CD4-positive, CD25-positive, alpha-beta regulatory T cell (primary cell): ENCODE measurements around the gene SVIL. TPM values are rescaled to one million over a fixed set of nuclear protein-coding genes. Genes with fewer than 3 reads are reported as not detected.
"Not testable (repeated sequence)": the region's sequence is repeated elsewhere in the genome, so short reads cannot be mapped to it uniquely, and the experiment has no call there.

Experiments
- ATAC-seq, 2 donors: fragments of 150-1000 bp; cut with Tn5 transposase; one replicate each; pipeline ENCODE4 v1.10.0; 2021; ENCODE audit warnings: low read depth in 2 of 2, moderate number of reproducible peaks in 2 of 2, moderate library complexity in 1 of 2
- DNase-seq, 3 donors: peaks; one replicate each; pipeline versions ENCODE4 v3.0.0 to v3.0.0-alpha.2; 2012 to 2022; ENCODE audit warnings: mixed read lengths in 1 of 3
- H3K27ac ChIP-seq: one replicate; pipeline ENCODE4 v1.7.0; 2013; ENCODE audit warnings: mild to moderate bottlenecking, low read length; ENCODE audit not compliant: insufficient read depth, poor library complexity, severe bottlenecking
- H3K27me3 ChIP-seq: one replicate; pipeline ENCODE4 v1.7.0; 2013; ENCODE audit warnings: low read length; ENCODE audit not compliant: control insufficient read depth, insufficient read depth
- H3K36me3 ChIP-seq: one replicate; pipeline ENCODE4 v1.7.0; 2013; ENCODE audit warnings: mild to moderate bottlenecking, low read length, moderate library complexity; ENCODE audit not compliant: control insufficient read depth, insufficient read depth
- H3K4me1 ChIP-seq: 2 replicates; pipeline ENCODE4 v1.7.0; 2013; ENCODE audit warnings: mild to moderate bottlenecking, low read length; ENCODE audit not compliant: insufficient read depth, control insufficient read depth, poor library complexity, severe bottlenecking
- H3K4me3 ChIP-seq: one replicate; pipeline ENCODE4 v1.7.0; 2013; ENCODE audit warnings: low read depth, mild to moderate bottlenecking, low read length, moderate library complexity
- H3K9me3 ChIP-seq, 2 experiments: 1 replicate in 1 of 2; 2 replicates in 1 of 2; pipeline ENCODE4 v1.7.0; 2013; ENCODE audit warnings: low read length in 2 of 2, mild to moderate bottlenecking in 1 of 2, moderate library complexity in 1 of 2; ENCODE audit not compliant: control insufficient read depth in 2 of 2
- H3K27ac Mint-ChIP-seq, 3 donors: one replicate each; pipeline ENCODE4 v1.8.0; 2020 to 2022; ENCODE audit warnings: mild to moderate bottlenecking in 3 of 3, mixed read lengths in 3 of 3, moderate library complexity in 2 of 3
- H3K27me3 Mint-ChIP-seq: one replicate; pipeline ENCODE4 v1.8.0; 2022; ENCODE audit warnings: mild to moderate bottlenecking, mixed read lengths
- H3K36me3 Mint-ChIP-seq: one replicate; pipeline ENCODE4 v1.8.0; 2020; ENCODE audit warnings: mixed read lengths
- H3K4me1 Mint-ChIP-seq, 4 donors: one replicate each; pipeline ENCODE4 v1.8.0; 2020 to 2022; ENCODE audit warnings: mixed read lengths in 4 of 4, mild to moderate bottlenecking in 1 of 4
- H3K4me3 Mint-ChIP-seq, 4 donors: one replicate each; pipeline ENCODE4 v1.8.0; 2020 to 2022; ENCODE audit warnings: mild to moderate bottlenecking in 4 of 4, mixed read lengths in 4 of 4, moderate library complexity in 3 of 4
- H3K9me3 Mint-ChIP-seq, 7 donors: one replicate each; pipeline ENCODE4 v1.8.0; 2020 to 2022; ENCODE audit warnings: mixed read lengths in 7 of 7, mild to moderate bottlenecking in 3 of 7, moderate library complexity in 2 of 7
- polyA plus RNA-seq, 4 donors: library from polyadenylated mRNA; unstranded; fragments of 300-500 nt; fragmentation: Illumina TruSeq; gene quantifications; one replicate each; pipeline ENCODE4 v1.2.3, GENCODE V29; 2021
- total RNA-seq: library from RNA; stranded (reverse); gene quantifications from one replicate; pipeline ENCODE4 v1.2.3, GENCODE V29; 2022

Gene SVIL
- total and polyA plus RNA-seq, 5 donors from 2014 or later, result 0.49 to 12.3 (median 3.8) TPM

GRCh38 chr10:29508554-29509244, 126.1 kb downstream of the SVIL start:
- Histone ChIP-seq H3K27ac (no peak overlapping the region), H3K36me3 (no peaks in the 10 kb centered on the region), H3K27me3 (no peaks in the 10 kb centered on the region), H3K4me1 (no peaks in the 10 kb centered on the region), H3K4me3 (no peak overlapping the region), H3K9me3 (no peaks in the 10 kb centered on the region)
- no peaks in the 10 kb centered on the region for H3K9me3 Mint-ChIP-seq
- ATAC-seq (no peak), DNase-seq (no peak)
- H3K27me3 Mint-ChIP-seq, result no peaks in the 10 kb centered on the region
- peaks cover 24% of the 10 kb centered on the region for H3K36me3 Mint-ChIP-seq
- no peak overlapping the region for H3K4me3 Mint-ChIP-seq
- H3K4me1 Mint-ChIP-seq, result peaks cover 0 to 2% (median 0%) of the 10 kb centered on the region in 4 donors
- no peak overlapping the region for H3K27ac Mint-ChIP-seq

GRCh38 chr10:29507750-29508149, 127.0 kb downstream of the SVIL start:
- H3K27me3 Mint-ChIP-seq, H3K9me3 ChIP-seq, DNase-seq, H3K4me3 ChIP-seq, H3K9me3 Mint-ChIP-seq, H3K4me3 Mint-ChIP-seq, ATAC-seq, H3K4me1 ChIP-seq, H3K27me3 ChIP-seq, H3K4me1 Mint-ChIP-seq, H3K36me3 ChIP-seq, H3K27ac ChIP-seq: not testable (repeated sequence)
- H3K27ac Mint-ChIP-seq, result peak overlapping the region in 2 of 3 donors; percentile 1 to 80
- peaks cover 22% of the 10 kb centered on the region for H3K36me3 Mint-ChIP-seq

GRCh38 chr10:29506324-29506921, 128.3 kb downstream of the SVIL start:
- not testable (repeated sequence) for H3K36me3 ChIP-seq, H3K4me3 ChIP-seq, H3K27ac Mint-ChIP-seq, H3K27me3 Mint-ChIP-seq, DNase-seq, H3K4me1 ChIP-seq, H3K27ac ChIP-seq, H3K27me3 ChIP-seq, H3K4me3 Mint-ChIP-seq, H3K9me3 ChIP-seq, H3K9me3 Mint-ChIP-seq, H3K4me1 Mint-ChIP-seq, ATAC-seq
- peaks cover 26% of the 10 kb centered on the region for H3K36me3 Mint-ChIP-seq

- Histone ChIP-seq H3K4me3 (no peak overlapping the region), H3K36me3 (no peaks in the 10 kb centered on the region), H3K9me3 (no peaks in the 10 kb centered on the region), H3K27me3 (no peaks in the 10 kb centered on the region), H3K27ac (no peak overlapping the region), H3K4me1 (no peaks in the 10 kb centered on the region)
- DNase-seq, result no peak
- H3K27me3 Mint-ChIP-seq, result no peaks in the 10 kb centered on the region
- H3K4me3 Mint-ChIP-seq, result no peak overlapping the region
- H3K36me3 Mint-ChIP-seq, result peaks cover 29% of the 10 kb centered on the region
- H3K27ac Mint-ChIP-seq, result peak overlapping the region in 1 of 3 donors; percentile 13
- H3K4me1 Mint-ChIP-seq, result no peaks in the 10 kb centered on the region
- peaks cover 0 to 5% (median 0%) of the 10 kb centered on the region in 7 donors for H3K9me3 Mint-ChIP-seq
- no peak for ATAC-seq
Observed at GRCh38 chr10:29502351-29502750, 132.4 kb downstream of the SVIL start.

- Histone ChIP-seq H3K36me3 (no peaks in the 10 kb centered on the region), H3K4me1 (no peaks in the 10 kb centered on the region), H3K4me3 (no peak overlapping the region), H3K9me3 (no peaks in the 10 kb centered on the region), H3K27me3 (no peaks in the 10 kb centered on the region), H3K27ac (no peak overlapping the region)
- no peak for DNase-seq
- Mint-ChIP-seq H3K4me1 (peaks cover 0 to under 1% (median 0%) of the 10 kb centered on the region in 4 donors), H3K27ac (no peak overlapping the region), H3K4me3 (no peak overlapping the region), H3K27me3 (no peaks in the 10 kb centered on the region), H3K36me3 (peaks cover 27% of the 10 kb centered on the region), H3K9me3 (peaks cover 0 to 5% (median 0%) of the 10 kb centered on the region in 7 donors)
- ATAC-seq, result no peak
Observed at GRCh38 chr10:29501692-29502091, 133.1 kb downstream of the SVIL start.

GRCh38 chr10:29499993-29500537, 134.7 kb downstream of the SVIL start:
- H3K27me3 Mint-ChIP-seq, result no peaks in the 10 kb centered on the region
- no peaks in the 10 kb centered on the region for H3K27me3 ChIP-seq
- H3K27ac ChIP-seq, result no peak overlapping the region
- no peaks in the 10 kb centered on the region for H3K36me3 ChIP-seq
- H3K9me3 Mint-ChIP-seq, result peaks cover 0 to 5% (median 0%) of the 10 kb centered on the region in 7 donors
- no peak overlapping the region for H3K4me3 ChIP-seq
- no peak overlapping the region for H3K4me3 Mint-ChIP-seq
- peaks cover 0 to 6% (median 3%) of the 10 kb centered on the region in 4 donors for H3K4me1 Mint-ChIP-seq
- DNase-seq (no peak), ATAC-seq (no peak)
- no peaks in the 10 kb centered on the region for H3K4me1 ChIP-seq
- no peaks in the 10 kb centered on the region for H3K9me3 ChIP-seq
- peaks cover 27% of the 10 kb centered on the region for H3K36me3 Mint-ChIP-seq
- H3K27ac Mint-ChIP-seq, result no peak overlapping the region

GRCh38 chr10:29496341-29497162, 138.2 kb downstream of the SVIL start:
- peaks cover 26% of the 10 kb centered on the region for H3K36me3 Mint-ChIP-seq

More at GRCh38 chr10:29496341-29497162, 138.2 kb downstream of the SVIL start:
- H3K4me1 ChIP-seq, result no peaks in the 10 kb centered on the region
- no peaks in the 10 kb centered on the region for H3K9me3 ChIP-seq
- H3K4me3 Mint-ChIP-seq, result no peak overlapping the region
- H3K27ac Mint-ChIP-seq, result no peak overlapping the region
- no peaks in the 10 kb centered on the region for H3K36me3 ChIP-seq
- H3K4me3 ChIP-seq, result no peak overlapping the region
- H3K4me1 Mint-ChIP-seq, result peaks cover 0 to 6% (median 3%) of the 10 kb centered on the region in 4 donors
- H3K27me3 ChIP-seq, result no peaks in the 10 kb centered on the region
- H3K9me3 Mint-ChIP-seq, result no peaks in the 10 kb centered on the region
- no peak overlapping the region for H3K27ac ChIP-seq
- ATAC-seq (no peak), DNase-seq (peak; percentile 16 to 48 (median 26))
- no peaks in the 10 kb centered on the region for H3K27me3 Mint-ChIP-seq
